GM18498 (cell line): Measurements from ENCODE around the gene HIF1AN.

Experiments
- ATAC-seq: cut with Tn5 transposase; IDR thresholded peaks from one replicate; pipeline ENCODE4 v1.9.1; 2021; ENCODE audit warnings: mild to moderate bottlenecking, moderate library complexity; ENCODE audit not compliant: unreplicated experiment

The HIF1AN gene

GRCh38 chr10:100520811-100521210 lies 14.9 kb upstream of the HIF1AN start:
- no peak for ATAC-seq

- no peak for ATAC-seq
These were observed 13.5 kb upstream of the HIF1AN start for GRCh38 chr10:100522107-100522801.

- no peak for ATAC-seq
These were observed 12.8 kb upstream of the HIF1AN start for GRCh38 chr10:100522945-100523344.

- ATAC-seq = no peak
These were observed 11.5 kb upstream of the HIF1AN start for GRCh38 chr10:100524206-100524605.

- ATAC-seq = no peak
These were observed 11.1 kb upstream of the HIF1AN start for GRCh38 chr10:100524638-100525037.

GRCh38 chr10:100528123-100528886 lies 7.4 kb upstream of the HIF1AN start:
- no peak for ATAC-seq

GRCh38 chr10:100528921-100529474 lies 6.7 kb upstream of the HIF1AN start:
- no peak for ATAC-seq

- no peak for ATAC-seq
These were observed 6.1 kb upstream of the HIF1AN start, which contains the start of gene NDUFB8 for GRCh38 chr10:100529475-100530298. NDUFB8 (minus strand) TSS chr10:100529871; CDS start chr10:100529851, 20 bp downstream.

GRCh38 chr10:100531761-100532160 lies 4.0 kb upstream of the HIF1AN start:
- peak; percentile 23 for ATAC-seq

GRCh38 chr10:100534726-100535125 lies 1.0 kb upstream of the HIF1AN start:
- no peak for ATAC-seq

GRCh38 chr10:100535338-100535714 lies 417 bp upstream of the HIF1AN start:
- ATAC-seq = peak; percentile 5

GRCh38 chr10:100537475-100537874 lies 1.7 kb downstream of the HIF1AN start:
- ATAC-seq = no peak

DNA sequence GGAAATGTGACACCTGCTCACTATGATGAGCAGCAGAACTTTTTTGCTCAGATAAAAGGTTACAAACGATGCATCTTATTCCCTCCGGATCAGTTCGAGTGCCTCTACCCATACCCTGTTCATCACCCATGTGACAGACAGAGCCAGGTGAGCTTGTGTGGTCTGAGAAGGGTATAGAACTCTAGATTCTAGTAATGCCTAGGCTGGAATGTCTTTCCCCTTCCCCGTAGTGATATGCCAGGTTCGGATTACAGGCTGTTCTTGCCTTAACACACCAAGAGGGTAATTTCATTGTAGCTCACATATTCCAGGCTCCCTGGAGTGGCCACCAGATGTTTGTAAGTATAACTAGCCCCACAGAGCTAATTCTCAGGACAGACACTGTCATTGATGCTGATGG lies 9.2 kb downstream of the HIF1AN start:
- no peak for ATAC-seq

DNA sequence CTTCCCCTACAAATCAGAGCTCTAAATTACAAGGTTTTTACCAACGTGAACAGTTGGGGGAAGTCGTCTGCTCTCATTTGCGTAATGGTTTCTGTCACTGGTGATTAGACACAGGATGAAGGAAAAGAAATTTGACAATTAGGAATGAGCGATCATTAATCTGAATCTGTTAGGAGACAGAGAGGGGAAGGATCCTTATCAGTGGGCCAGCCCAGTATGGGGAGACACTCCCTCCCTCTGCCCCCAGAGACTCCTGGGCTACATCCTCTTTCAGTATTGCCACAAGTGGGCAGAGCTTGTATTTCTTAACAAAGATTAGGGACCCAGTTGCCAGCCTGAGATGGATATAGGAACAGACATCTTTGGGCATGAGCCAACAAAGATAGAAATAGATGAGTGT lies 15.5 kb downstream of the HIF1AN start:
- ATAC-seq = no peak

- ATAC-seq = no peak
These were observed 16.0 kb downstream of the HIF1AN start for GRCh38 chr10:100551738-100552137.

DNA sequence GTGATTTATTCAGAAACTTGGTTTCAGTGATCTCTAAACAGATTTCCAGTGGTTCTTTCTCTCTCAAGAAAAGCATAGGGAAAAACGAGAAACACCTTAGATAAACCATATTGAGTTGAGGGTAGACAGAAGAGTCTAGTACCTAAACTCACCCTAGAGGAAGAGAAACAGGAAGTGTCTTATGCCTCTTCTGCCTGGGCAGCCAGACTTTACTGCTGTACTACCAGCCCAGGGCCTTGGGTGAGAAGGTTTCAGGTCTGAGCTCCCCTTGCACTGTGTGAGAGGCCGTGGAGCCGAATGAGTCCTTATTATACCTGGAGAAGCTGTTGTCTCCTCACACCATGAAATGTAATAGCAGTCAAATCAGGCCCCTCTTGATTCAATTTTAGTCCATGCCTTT lies 18.2 kb downstream of the HIF1AN start:
- no peak for ATAC-seq

- ATAC-seq = no peak
These were observed 19.2 kb downstream of the HIF1AN start for GRCh38 chr10:100554902-100555301.

DNA sequence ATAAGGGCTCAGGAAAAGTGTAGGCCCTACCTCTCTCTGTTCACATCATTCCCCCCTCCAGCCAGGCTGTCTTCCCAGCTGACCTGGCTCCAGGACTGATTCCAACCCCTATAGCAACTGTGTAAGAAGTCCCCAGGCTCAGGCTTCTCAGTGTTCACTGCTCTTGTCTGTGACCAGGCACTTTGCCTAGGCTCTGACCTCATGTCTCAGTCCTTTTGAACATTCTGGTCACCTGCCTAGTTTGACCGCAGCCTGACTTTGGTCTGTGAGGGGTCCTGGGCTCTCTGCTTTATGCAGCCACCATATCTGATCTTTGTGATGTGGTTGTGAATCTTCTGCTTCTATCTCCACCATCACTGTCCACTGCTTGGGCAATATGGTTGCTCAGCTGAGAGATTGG lies 24.5 kb downstream of the HIF1AN start:
- no peak for ATAC-seq

- ATAC-seq = no peak
These were observed 25.3 kb downstream of the HIF1AN start for GRCh38 chr10:100561005-100561404.

DNA sequence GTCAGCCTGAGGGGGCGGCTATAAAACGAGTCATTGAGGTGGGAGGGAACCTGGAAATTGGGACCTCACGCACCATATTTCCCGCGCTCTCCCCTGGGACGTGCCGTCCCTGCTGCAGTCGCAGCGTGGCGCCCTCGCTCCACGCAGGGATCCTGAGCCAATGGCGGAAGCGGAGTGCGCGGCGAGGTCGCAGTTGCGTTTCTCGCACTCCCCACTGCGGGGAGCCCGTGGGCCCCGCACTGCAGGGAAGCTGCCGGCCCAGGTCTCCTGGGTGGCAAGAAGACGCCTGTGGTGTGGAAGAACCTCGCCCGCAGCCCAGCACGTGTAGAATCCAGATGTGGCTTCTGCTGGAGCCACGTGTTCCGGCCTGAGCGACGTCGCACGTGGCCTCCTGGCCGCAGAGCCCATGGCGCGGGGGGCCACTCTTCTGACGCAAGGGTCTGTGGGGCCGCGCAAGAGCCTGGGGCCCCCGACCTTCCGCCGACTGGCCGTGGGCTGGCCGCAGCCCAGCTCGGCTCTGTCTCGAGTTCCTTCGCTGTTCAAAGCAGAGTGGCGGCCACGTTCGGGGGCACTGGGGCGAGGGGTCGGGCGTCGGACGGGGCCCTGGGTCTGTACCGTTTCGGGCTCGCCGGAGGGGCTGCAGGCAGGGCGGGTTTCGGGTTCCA lies 26.4 kb downstream of the HIF1AN start:
- peak; percentile 90 for ATAC-seq
